Middle frontal gyrus (tissue), 1 donor: ENCODE results near the gene TTC14.

Experiments used
- DNase-seq: peaks from one replicate; pipeline ENCODE4 v3.0.0-alpha.2; 2015; ENCODE audit warnings: low spot score; ENCODE audit errors: extremely low spot score

Gene TTC14

GRCh38 chr3:180631317-180631716, 29.4 kb downstream of the TTC14 start:
- DNase-seq, result no peak

- no peak for DNase-seq
Measured at GRCh38 chr3:180633722-180634121, 31.8 kb downstream of the TTC14 start.

GRCh38 chr3:180640987-180641386, 39.0 kb downstream of the TTC14 start:
- DNase-seq, result no peak

GRCh38 chr3:180646187-180646790, 44.3 kb downstream of the TTC14 start:
- DNase-seq, result no peak

GRCh38 chr3:180656406-180656805, 54.4 kb downstream of the TTC14 start:
- DNase-seq, result no peak

GRCh38 chr3:180657094-180657493, 55.1 kb downstream of the TTC14 start:
- DNase-seq, result no peak
